BJ (cell line): ENCODE measurements around the gene KHK. TPM values are rescaled to one million over a fixed set of nuclear protein-coding genes. Genes with fewer than 3 reads are reported as not detected.

Source experiments
- CTCF ChIA-PET: fragments of 350-600 bp; formaldehyde crosslinking; extraction: SDS; loops from one replicate; lab custom pipeline; 2021; ENCODE audit warnings: antibody characterized with exemption, inconsistent platforms; lab: Yijun Ruan, JAX
- POLR2A ChIA-PET: fragments of 300-600 bp; sonication (Branson Sonifier 250); formaldehyde crosslinking; extraction: SDS; loops from one replicate; lab custom pipeline; 2021; ENCODE audit warnings: antibody characterized with exemption; lab: Charles Lee
- DNase-seq: peaks from one replicate; pipeline ENCODE4 v3.0.0-alpha.2; 2011; ENCODE audit warnings: low read depth
- H3K27me3 ChIP-seq: 2 replicates; pipeline ENCODE4 v1.6.0; 2011; ENCODE audit warnings: low read length; ENCODE audit not compliant: control insufficient read depth, insufficient read depth
- H3K36me3 ChIP-seq: 2 replicates; pipeline ENCODE4 v1.5.1; 2011; ENCODE audit warnings: low read length; ENCODE audit not compliant: control insufficient read depth, insufficient read depth
- H3K4me3 ChIP-seq: 2 replicates; pipeline ENCODE4 v1.5.1; 2011; ENCODE audit warnings: low read depth, mild to moderate bottlenecking, control low read depth, low read length
- CTCF ChIP-seq: IDR thresholded peaks from 2 replicates; pipeline ENCODE4 v1.5.1; 2011; ENCODE audit warnings: low read depth, mild to moderate bottlenecking, control low read depth, inconsistent platforms, low read length, moderate library complexity; ENCODE audit not compliant: insufficient read depth
- polyA plus RNA-seq: library from polyadenylated mRNA; depleted of rRNA; stranded (reverse); fragments of >200 nt; gene quantifications from 2 replicates; pipeline ENCODE4 v1.2.3, GENCODE V29; 2011

Gene KHK
- polyA plus RNA-seq, 1 experiment = 0.43 TPM

DNA sequence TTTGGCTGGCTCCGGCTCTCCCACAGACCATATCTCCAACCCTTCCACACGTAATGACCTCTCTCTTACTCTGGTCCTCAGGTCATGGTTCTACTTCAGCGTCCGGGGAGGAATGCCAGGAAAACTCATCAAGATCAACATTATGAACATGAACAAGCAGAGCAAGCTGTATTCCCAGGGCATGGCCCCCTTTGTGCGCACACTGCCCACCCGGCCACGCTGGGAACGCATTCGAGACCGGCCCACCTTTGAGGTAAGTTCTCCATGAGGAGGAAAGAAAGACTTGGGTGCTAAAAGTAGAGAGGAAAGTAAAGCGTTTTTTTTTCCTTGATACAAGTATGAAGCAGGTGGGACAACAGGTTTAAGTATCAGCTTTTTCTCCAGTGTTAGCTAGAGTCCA is 33.3 kb upstream of the KHK start:
- TF ChIP-seq CTCF = no peak
- Histone ChIP-seq H3K27me3 (no peaks in the 10 kb centered on the region), H3K36me3 (peaks cover 14% of the 10 kb centered on the region), H3K4me3 (no peak overlapping the region)
- no peak for DNase-seq
- ChIA-PET CTCF (interaction anchor here (0.7 kb wide), 1 partner anchor 24 kb away, joined by 3 read pairs; no protein-coding TSS in a partner anchor), POLR2A (no interaction called here)

DNA sequence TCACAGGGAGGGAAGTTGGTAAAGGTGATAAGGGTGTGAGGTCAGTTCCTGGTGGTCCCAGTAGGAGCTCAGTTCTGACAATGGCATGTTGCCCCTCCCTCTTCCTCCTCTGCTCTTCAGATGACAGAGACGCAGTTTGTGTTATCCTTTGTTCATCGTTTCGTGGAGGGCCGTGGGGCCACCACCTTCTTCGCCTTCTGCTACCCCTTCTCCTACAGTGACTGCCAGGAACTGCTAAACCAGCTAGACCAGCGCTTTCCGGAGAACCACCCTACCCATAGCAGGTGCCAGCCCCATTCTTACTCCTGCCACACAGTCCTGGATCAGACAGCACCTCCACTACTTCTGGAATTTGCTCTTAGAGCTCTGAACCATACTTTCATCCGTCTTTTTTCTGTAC is 32.8 kb upstream of the KHK start:
- DNase-seq = no peak
- Histone ChIP-seq H3K27me3 (no peaks in the 10 kb centered on the region), H3K4me3 (no peak overlapping the region), H3K36me3 (peaks cover 15% of the 10 kb centered on the region)
- ChIA-PET CTCF (interaction anchor here (1.1 kb wide), 1 partner anchor 10 kb away, joined by 3 read pairs; no protein-coding TSS in a partner anchor), POLR2A (interaction anchor here (0.9 kb wide), 1 partner anchor 11 kb away, joined by 4 read pairs; no protein-coding TSS in a partner anchor)
- TF ChIP-seq CTCF = no peak

DNA sequence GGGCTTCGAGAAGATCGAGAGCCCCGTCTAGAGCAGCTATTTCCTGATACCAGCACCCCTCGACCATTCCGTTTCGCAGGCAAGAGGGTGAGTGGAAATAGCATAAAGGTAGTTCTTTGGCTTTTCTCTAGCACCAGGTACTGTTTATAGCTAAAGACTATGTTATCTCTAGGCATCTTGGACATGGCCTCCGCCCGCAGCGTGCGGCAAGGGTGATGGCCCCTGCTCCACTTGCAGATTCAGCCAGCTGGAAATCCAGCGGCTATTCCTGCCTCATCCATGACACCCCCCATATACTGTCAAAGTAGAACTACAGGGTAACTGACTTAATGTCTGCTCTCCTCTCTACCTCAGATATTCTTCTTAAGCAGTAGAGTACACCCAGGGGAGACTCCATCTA is 31.9 kb upstream of the KHK start:
- Histone ChIP-seq H3K36me3 (peaks cover 17% of the 10 kb centered on the region), H3K27me3 (no peaks in the 10 kb centered on the region), H3K4me3 (no peak overlapping the region)
- ChIA-PET CTCF (interaction anchor here (0.6 to 1.3 kb wide), 4 partner anchors 9 to 209 kb away, joined by 3 to 4 read pairs (median 3); partner anchors contain the start of gene EMILIN1), POLR2A (no interaction called here)
- TF ChIP-seq CTCF = no peak
- no peak for DNase-seq

DNA sequence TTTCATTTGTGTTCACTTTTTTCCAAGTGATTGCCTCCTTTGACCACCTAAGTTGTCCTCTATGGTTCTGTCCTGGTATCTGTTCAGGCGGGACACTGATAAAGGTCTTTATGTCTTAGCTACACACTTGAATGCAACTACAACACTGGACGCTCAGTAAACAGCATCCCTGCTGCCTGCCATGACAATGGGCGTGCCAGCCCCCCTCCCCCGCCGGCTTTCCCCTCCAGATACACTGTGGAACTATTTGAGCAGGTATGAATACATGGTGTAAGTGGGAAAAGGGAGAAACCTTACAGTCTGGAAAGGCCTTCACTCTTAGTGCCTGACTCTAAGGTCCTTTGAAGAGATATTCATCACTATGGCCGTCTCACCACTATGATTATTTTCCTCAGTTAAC is 29.4 kb upstream of the KHK start:
- ChIA-PET POLR2A (interaction anchor here (0.6 kb wide), 1 partner anchor 151 kb away, joined by 4 read pairs; no protein-coding TSS in a partner anchor), CTCF (interaction anchor here (1.0 kb wide), 1 partner anchor 28 kb away, joined by 3 read pairs; no protein-coding TSS in a partner anchor)
- H3K36me3 ChIP-seq = peaks cover 17% of the 10 kb centered on the region
- TF ChIP-seq CTCF = no peak
- DNase-seq = no peak
- no peak overlapping the region for H3K4me3 ChIP-seq
- no peaks in the 10 kb centered on the region for H3K27me3 ChIP-seq

GRCh38 chr2:27058210-27058609 is 28.4 kb upstream of the KHK start:
- Histone ChIP-seq H3K4me3 (no peak overlapping the region), H3K27me3 (no peaks in the 10 kb centered on the region), H3K36me3 (peaks cover 17% of the 10 kb centered on the region)
- ChIA-PET POLR2A (no interaction called here), CTCF (interaction anchor here (1.2 to 2.6 kb wide), 2 partner anchors 9 to 23 kb away, joined by 5 to 11 read pairs; no protein-coding TSS in a partner anchor)
- TF ChIP-seq CTCF = no peak
- DNase-seq = no peak
